Mesodermal cell (in vitro differentiated cells): ENCODE data around the gene ANKRD55.

Experiments used
- H3K27ac ChIP-seq: 2 replicates; pipeline ENCODE4 v1.7.0; 2013; ENCODE audit warnings: mild to moderate bottlenecking, low read depth, low read length, moderate library complexity; ENCODE audit not compliant: severe bottlenecking
- H3K36me3 ChIP-seq: 2 replicates; pipeline ENCODE4 v1.7.1; 2013; ENCODE audit warnings: mild to moderate bottlenecking, low read length, moderate library complexity; ENCODE audit not compliant: control insufficient read depth, insufficient read depth
- H3K4me1 ChIP-seq: one replicate; pipeline ENCODE4 v1.7.1; 2013; ENCODE audit warnings: mild to moderate bottlenecking, low read length; ENCODE audit not compliant: insufficient read depth, control insufficient read depth, poor library complexity, severe bottlenecking
- H3K4me3 ChIP-seq: 2 replicates; pipeline ENCODE4 v1.7.0; 2013; ENCODE audit warnings: low read length, control low read depth, mild to moderate bottlenecking; ENCODE audit not compliant: insufficient read depth, poor library complexity, severe bottlenecking; ENCODE audit errors: extremely low read depth
- H3K9me3 ChIP-seq: 2 replicates; pipeline ENCODE4 v1.7.1; 2013; ENCODE audit warnings: mild to moderate bottlenecking, low read length, moderate library complexity; ENCODE audit not compliant: control insufficient read depth
- WGBS, 2 experiments: methylation state at CpG; one replicate each; pipeline ENCODE4 v1.1.5; 2013; ENCODE audit warnings: missing lambda C conversion rate in 2 of 2; ENCODE audit not compliant: insufficient coverage in 2 of 2; 5-methylcytosine and 5-hydroxymethylcytosine counted together

ANKRD55 gene

GRCh38 chr5:56146674-56147073 is 86.5 kb downstream of the ANKRD55 start:
- Histone ChIP-seq H3K36me3 (no peaks in the 10 kb centered on the region), H3K27ac (no peak overlapping the region), H3K9me3 (no peaks in the 10 kb centered on the region), H3K4me1 (peaks cover 3% of the 10 kb centered on the region), H3K4me3 (no peak overlapping the region)
- 100% methylated on average over 1 of the region's 4 CpGs; no CpG with 5 or more reads in 1 of the 2 experiments for WGBS, 2 experiments

GRCh38 chr5:56145511-56145910 is 87.6 kb downstream of the ANKRD55 start:
- no peaks in the 10 kb centered on the region for H3K9me3 ChIP-seq
- no peak overlapping the region for H3K4me3 ChIP-seq
- 63 to 67% methylated on average over 1 of the region's 1 CpG for WGBS, 2 experiments
- peaks cover 3% of the 10 kb centered on the region for H3K4me1 ChIP-seq
- H3K27ac ChIP-seq, result no peak overlapping the region
- no peaks in the 10 kb centered on the region for H3K36me3 ChIP-seq

- no peak overlapping the region for H3K27ac ChIP-seq
- H3K36me3 ChIP-seq, result no peaks in the 10 kb centered on the region
- H3K9me3 ChIP-seq, result no peaks in the 10 kb centered on the region
- peaks cover 3% of the 10 kb centered on the region for H3K4me1 ChIP-seq
- H3K4me3 ChIP-seq, result no peak overlapping the region
- no CpG with 5 or more reads among the region's 1 CpG for WGBS, 2 experiments
Observed at GRCh38 chr5:56145106-56145505, 88.0 kb downstream of the ANKRD55 start.

- 100% methylated on average over 1 of the region's 1 CpG; no CpG with 5 or more reads in 1 of the 2 experiments for WGBS, 2 experiments
- Histone ChIP-seq H3K36me3 (no peaks in the 10 kb centered on the region), H3K4me3 (no peak overlapping the region), H3K4me1 (peaks cover 3% of the 10 kb centered on the region), H3K9me3 (no peaks in the 10 kb centered on the region), H3K27ac (no peak overlapping the region)
Observed at GRCh38 chr5:56144211-56144610, 88.9 kb downstream of the ANKRD55 start.

GRCh38 chr5:56143373-56143714 is 89.8 kb downstream of the ANKRD55 start:
- H3K4me3 ChIP-seq, result no peak overlapping the region
- H3K4me1 ChIP-seq, result peaks cover 3% of the 10 kb centered on the region
- 80 to 90% methylated on average over 1 of the region's 2 CpGs for WGBS, 2 experiments
- H3K36me3 ChIP-seq, result no peaks in the 10 kb centered on the region
- no peaks in the 10 kb centered on the region for H3K9me3 ChIP-seq
- no peak overlapping the region for H3K27ac ChIP-seq

- Histone ChIP-seq H3K4me1 (peaks cover 3% of the 10 kb centered on the region), H3K36me3 (no peaks in the 10 kb centered on the region), H3K27ac (no peak overlapping the region), H3K9me3 (no peaks in the 10 kb centered on the region), H3K4me3 (no peak overlapping the region)
- WGBS, 2 experiments, result 100% methylated on average over 4 of the region's 5 CpGs
Observed at GRCh38 chr5:56142614-56143372, 90.3 kb downstream of the ANKRD55 start.

GRCh38 chr5:56142233-56142613 is 90.9 kb downstream of the ANKRD55 start:
- Histone ChIP-seq H3K36me3 (no peaks in the 10 kb centered on the region), H3K9me3 (no peaks in the 10 kb centered on the region), H3K27ac (no peak overlapping the region), H3K4me3 (no peak overlapping the region), H3K4me1 (peaks cover 3% of the 10 kb centered on the region)
- WGBS, 2 experiments, result 66 to 94% methylated on average over 4 of the region's 6 CpGs

GRCh38 chr5:56140073-56140472 is 93.1 kb downstream of the ANKRD55 start:
- Histone ChIP-seq H3K27ac (no peak overlapping the region), H3K4me3 (no peak overlapping the region), H3K9me3 (no peaks in the 10 kb centered on the region), H3K36me3 (no peaks in the 10 kb centered on the region), H3K4me1 (peaks cover 1% of the 10 kb centered on the region)
- whole genome bisulfite sequencing, 2 experiments, result 95 to 100% methylated on average over 2 of the region's 3 CpGs

- no peak overlapping the region for H3K27ac ChIP-seq
- H3K36me3 ChIP-seq, result peaks cover 11% of the 10 kb centered on the region
- H3K4me3 ChIP-seq, result no peak overlapping the region
- 100% methylated on average over 1 of the region's 2 CpGs for WGBS, 2 experiments
- H3K9me3 ChIP-seq, result peaks cover 21% of the 10 kb centered on the region
- peaks cover 13% of the 10 kb centered on the region for H3K4me1 ChIP-seq
Observed at GRCh38 chr5:56130664-56131063, 102.5 kb downstream of the ANKRD55 start.

- peaks cover 21% of the 10 kb centered on the region for H3K9me3 ChIP-seq
- no peak overlapping the region for H3K4me3 ChIP-seq
- 100% methylated on average over 1 of the region's 4 CpGs; no CpG with 5 or more reads in 1 of the 2 experiments for WGBS, 2 experiments
- H3K4me1 ChIP-seq, result peaks cover 13% of the 10 kb centered on the region
- H3K27ac ChIP-seq, result no peak overlapping the region
- peaks cover 11% of the 10 kb centered on the region for H3K36me3 ChIP-seq
Observed at GRCh38 chr5:56129288-56129687, 103.8 kb downstream of the ANKRD55 start.

- WGBS, 2 experiments, result 96% methylated on average over 3 of the region's 3 CpGs; no CpG with 5 or more reads in 1 of the 2 experiments
- H3K27ac ChIP-seq, result no peak overlapping the region
- peaks cover 11% of the 10 kb centered on the region for H3K36me3 ChIP-seq
- H3K9me3 ChIP-seq, result peaks cover 21% of the 10 kb centered on the region
- H3K4me3 ChIP-seq, result no peak overlapping the region
- peaks cover 19% of the 10 kb centered on the region for H3K4me1 ChIP-seq
Observed at GRCh38 chr5:56128113-56128512, 105.0 kb downstream of the ANKRD55 start.
